Caki2 (cell line): ENCODE measurements around the gene NOP53. TPM values are rescaled to one million over a fixed set of nuclear protein-coding genes. Genes with fewer than 3 reads are reported as not detected.
"Not testable (repeated sequence)": the region's sequence is repeated elsewhere in the genome, so short reads cannot be mapped to it uniquely, and the experiment has no call there.

Source experiments
- DNase-seq: peaks from one replicate; pipeline ENCODE4 v3.0.0-alpha.2; 2015; ENCODE audit warnings: low read depth
- in situ Hi-C: cut with HindIII; loops from 2 replicates; pipeline ENCODE4 v1.10.0; 2016; ENCODE audit warnings: low sequenced_read_pairs, low pct_unique_long_range_greater_than_20kb, mixed read lengths
- total RNA-seq: library from RNA; depleted of rRNA; stranded (reverse); fragments of >200 nt; shearing (Covaris generic); gene quantifications from 2 replicates; pipeline ENCODE4 v1.2.3, GENCODE V29; 2014; ENCODE audit warnings: low replicate concordance

Gene NOP53
- total RNA-seq, 1 experiment from 2014 or later: 535 TPM

DNA sequence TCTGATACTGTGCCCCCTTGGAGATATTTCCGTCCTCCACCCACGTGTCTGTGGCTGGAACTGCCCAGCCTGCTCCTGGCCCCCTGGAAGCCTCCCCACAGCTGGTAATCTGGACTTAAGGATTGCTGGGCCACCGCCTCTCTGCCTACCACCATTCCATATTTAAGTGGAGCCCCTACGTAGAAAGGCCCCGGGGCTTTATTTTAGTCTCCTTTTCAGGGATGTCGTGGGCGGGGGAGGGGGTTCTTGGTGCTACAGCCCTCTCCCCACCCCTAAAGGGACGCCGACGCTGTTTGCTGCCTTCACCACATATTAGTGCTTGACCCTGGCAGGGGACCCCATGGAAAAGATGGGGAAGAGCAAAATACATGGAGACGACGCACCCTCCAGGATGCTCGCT, 2.7 kb upstream of the NOP53 start:
- in situ Hi-C loops: no loop called here
- no peak for DNase-seq

DNA sequence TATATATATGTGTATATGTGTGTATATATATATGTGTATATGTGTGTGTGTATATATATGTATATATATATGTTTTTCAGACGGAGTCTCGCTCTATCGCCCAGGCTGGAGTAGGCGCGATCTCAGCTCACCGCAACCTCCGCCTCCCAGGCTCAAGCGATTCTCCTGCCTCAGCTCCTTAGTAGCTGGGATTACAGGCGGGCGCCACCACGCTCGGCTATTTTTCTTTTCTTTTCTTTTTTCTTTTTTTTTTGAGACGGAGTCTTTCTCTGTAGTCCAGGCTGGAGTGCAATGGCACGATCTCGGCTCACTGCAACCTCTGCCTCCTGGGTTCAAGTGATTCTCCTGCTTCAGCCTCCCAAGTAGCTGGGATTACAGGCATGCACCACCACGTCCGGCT, 783 bp downstream of the NOP53 start:
- DNase-seq, in situ Hi-C loops: not testable (repeated sequence)

DNA sequence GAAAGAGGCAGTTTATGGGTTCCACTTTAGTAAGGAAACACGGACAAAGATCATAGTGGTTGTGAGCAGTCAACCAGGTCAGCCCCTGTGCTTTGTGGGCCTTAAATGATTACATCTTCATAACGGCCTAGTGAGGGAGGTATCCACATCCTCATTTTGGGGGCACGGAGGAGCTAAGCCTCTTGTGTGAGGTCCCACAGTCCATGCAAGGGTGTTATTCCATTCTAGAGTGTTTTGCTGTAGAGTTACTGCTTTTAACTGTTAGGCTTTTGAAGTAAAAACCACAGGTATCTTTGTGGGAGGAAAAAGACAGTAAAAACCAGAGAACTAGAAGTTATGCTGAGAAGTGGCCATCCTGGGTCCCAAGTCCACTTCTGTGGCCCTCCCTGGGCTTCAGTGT, 4.0 kb downstream of the NOP53 start:
- DNase-seq: no peak
- in situ Hi-C loops: no loop called here

DNA sequence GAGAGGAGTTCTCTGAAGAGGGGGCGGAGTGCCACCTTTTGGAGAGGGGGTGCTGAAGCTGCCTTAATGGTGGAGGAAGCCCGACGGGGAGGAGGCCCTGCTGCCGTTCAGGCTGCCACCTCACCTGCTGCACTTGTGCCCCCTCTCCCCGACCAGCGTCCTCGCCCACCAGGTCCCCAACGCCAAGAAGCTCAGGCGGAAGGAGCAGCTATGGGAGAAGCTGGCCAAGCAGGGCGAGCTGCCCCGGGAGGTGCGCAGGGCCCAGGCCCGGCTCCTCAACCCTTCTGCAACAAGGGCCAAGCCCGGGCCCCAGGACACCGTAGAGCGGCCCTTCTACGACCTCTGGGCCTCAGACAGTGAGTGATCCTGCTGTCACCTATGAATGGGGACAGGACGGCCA, 5.4 kb downstream of the NOP53 start:
- in situ Hi-C loops: no loop called here
- no peak for DNase-seq

DNA sequence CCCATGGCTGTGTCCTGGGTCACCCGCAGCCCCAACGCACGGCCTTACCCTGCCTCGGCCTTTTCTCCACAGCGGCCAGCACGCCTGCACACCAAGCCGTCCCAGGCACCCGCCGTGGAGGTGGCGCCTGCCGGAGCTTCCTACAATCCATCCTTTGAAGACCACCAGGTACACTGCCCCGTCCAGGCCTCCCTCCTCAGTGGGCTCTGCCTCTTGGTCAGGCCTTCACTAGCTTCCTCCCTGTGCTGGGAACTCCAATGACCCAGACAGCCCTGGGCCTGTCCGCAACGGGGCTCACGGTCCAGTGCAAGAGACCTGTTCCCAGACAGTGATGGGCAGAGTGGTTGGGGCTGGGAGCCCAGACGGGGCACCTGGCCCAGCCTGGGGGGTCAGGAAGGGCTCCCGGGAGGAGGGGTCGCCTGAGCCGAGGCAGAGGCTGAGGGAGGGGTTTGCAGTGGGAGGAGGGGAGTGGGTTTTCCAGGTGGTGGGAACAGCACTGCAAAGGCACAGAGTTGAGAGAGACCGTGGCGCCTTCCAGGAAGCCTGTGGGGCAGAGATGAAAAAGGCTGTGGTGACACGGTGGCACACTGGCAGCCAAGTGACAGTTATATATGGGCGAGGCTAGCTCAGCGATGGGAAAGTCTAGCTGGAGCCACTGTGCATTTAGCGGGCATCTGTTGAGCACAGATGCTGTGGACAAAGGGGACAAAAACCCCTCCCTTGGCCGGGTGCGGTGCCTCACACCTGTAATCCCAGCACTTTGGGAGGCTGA, 7.3 kb downstream of the NOP53 start:
- in situ Hi-C loops: no loop called here
- no peak for DNase-seq

- in situ Hi-C loops: no loop called here
- no peak for DNase-seq
Observed at GRCh38 chr19:47754206-47755064, 9.1 kb downstream of the NOP53 start.

- in situ Hi-C loops: no loop called here
- no peak for DNase-seq
Observed at GRCh38 chr19:47755065-47755761, 9.9 kb downstream of the NOP53 start.

GRCh38 chr19:47755762-47756626, 10.6 kb downstream of the NOP53 start:
- in situ Hi-C loops: no loop called here
- DNase-seq: no peak

DNA sequence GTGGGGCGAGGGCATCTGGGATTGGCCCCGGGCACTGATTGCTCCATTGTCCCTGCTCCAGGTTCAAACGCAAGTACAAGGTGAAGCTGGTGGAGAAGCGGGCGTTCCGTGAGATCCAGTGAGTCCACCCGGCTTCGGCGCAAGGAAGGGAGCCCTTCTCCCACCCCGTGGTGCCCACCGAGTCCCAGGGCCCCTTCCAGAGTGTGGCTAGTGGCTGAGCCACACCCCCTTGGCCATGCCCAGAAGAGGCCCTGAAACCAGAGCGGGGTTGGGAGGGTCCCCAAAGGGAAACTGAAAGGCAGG, 11.2 kb downstream of the NOP53 start:
- DNase-seq: no peak
- in situ Hi-C loops: no loop called here

- DNase-seq: no peak
- in situ Hi-C loops: no loop called here
Observed at GRCh38 chr19:47756953-47757608, 11.7 kb downstream of the NOP53 start.

DNA sequence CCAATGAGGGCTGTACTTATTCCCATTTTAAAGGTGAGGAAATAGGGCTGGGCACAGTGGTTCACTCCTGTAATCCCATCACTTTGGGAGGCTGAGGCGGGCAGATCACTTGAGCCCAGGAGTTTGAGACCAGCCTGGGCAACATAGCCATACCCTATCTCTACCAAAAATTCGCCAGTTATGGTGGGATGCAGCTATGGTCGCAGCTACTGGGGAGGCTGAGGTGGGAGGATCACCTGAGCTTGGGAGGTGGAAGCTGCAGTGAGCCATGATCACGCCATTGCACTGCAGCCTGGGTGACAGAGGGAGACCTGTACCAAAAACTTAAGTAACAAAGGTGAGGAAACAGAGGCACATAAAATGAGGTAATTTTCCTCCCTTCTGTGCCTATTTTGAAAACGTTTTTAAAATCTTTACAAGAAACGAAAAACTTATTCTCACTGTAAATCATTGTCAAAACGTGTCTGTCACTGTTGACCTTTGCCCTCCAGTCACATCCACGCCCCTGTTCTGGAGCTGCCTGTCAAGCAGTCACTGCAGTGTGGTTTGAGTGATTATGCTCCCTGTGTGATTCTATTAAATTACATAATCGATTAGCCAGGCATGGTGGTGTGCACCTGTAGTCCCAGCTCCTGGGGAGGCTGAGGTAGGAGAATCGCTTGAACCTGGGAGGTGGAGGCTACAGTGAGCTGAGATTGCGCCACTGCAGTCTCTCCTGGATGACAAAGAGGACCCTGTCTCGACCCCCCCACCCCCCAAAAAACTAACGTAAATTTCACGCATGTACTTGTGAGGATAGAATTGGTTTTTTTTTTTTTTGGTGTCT, 12.5 kb downstream of the NOP53 start:
- no peak for DNase-seq
- in situ Hi-C loops: no loop called here

- no peak for DNase-seq
- in situ Hi-C loops: no loop called here
Observed at GRCh38 chr19:47758443-47758804, 13.1 kb downstream of the NOP53 start.

DNA sequence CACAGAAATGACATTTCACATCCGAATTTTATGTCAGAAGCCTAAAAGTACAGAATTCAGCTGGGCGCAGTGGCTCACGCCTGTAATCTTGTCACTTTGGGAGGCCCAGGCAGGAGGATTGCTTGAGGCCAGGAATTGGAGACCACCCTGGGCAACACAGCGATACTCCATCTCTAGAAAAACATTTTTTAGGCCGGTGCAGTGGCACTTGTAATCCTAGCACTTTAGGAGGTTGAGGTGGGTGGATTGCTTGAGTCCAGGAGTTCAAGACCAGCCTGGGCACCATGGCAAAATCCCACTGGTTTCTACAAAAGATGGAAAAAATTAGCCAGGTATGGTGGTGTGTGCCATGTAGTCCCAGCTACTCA, 15.3 kb downstream of the NOP53 start:
- no peak for DNase-seq
- in situ Hi-C loops: no loop called here

DNA sequence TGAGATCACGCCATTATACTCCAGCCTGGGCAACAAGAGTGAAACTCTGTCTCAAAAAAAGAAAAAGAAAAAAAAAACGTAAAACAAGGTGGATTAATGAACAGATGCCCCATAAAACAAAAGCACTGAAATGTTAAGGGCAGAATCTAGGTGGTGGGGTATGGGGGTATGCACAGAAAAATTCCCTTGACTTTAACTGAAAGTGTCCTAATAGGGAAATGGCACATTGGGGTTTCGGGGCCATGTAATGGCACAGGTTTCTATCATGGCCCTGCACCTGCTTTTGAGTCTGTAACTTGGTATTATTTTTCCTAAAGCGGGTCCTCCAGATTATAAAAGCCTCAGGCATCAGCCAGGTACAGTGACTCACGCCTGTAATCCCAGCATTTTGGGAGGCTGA, 16.2 kb downstream of the NOP53 start:
- DNase-seq: no peak
- in situ Hi-C loops: no loop called here

DNA sequence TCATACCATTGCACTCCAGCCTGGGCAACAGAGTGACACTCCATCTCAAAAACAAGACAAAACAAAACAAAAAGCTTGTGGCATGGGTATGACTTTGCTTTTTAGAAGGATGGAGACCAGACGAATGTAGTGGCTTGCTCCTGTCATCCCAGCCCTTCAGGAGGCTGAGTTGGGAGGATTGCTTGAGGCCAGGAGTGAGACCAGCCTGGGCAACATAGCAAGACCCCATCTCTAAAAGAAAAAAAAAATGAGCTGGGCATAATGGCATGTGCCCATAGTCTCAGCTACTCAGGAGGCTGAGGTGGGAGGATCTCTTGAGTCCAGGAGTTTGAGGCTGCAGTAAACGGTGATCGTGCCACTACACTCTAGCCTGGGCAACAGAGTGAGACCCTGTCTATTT, 16.8 kb downstream of the NOP53 start:
- no peak for DNase-seq
- in situ Hi-C loops: no loop called here

DNA sequence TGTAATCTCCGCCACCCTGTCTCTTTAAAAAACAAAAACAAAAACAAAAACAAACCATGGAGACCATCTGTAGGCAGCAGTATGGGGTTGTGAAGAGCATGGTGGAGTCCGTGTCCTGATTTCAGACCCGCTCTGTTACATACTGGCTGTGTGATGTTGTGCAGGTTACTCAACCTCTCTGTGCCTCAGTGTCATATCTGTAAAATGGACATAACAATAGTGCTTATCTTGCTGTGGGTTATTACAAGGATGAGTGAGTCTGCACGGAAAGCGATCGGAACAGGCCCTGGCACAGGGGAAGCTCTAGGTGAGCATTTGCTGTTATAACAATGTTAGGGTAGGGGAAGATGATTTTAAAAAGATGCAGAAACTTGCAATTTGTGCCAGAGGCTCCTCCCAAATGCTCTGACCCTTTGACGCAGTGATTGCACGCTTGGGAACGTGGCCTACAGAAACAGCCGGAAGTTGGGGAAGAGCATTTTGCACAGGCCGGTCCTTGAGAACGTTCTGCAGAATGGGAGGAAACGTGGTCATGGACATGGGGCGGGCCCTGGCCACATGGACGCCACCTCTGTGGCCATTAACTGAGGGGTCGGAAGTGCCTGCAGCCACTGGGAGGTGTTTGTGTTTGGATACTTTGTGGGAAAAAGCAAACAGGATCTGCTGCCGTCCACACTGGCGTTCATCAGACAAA, 17.4 kb downstream of the NOP53 start:
- in situ Hi-C loops: no loop called here
- DNase-seq: no peak

DNA sequence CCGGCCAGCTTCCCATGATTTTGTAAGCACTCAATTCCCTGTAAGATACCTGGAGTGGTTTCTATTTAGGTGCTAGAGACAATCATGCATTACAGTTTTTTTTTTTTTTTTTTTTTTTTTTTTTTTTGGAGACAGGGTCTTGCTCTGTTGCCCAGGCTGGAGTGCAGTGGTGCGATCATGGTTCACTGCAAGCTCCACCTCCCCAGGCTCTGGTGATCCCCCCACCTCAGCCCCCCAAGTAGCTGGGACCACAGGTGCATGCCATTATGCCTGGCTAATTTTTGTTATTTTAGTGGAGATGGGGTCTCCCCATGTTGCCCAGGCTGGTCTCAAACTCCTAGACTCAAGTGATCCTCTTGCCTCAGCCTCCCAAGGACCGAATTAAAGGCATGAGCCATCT, 19.4 kb downstream of the NOP53 start:
- DNase-seq, in situ Hi-C loops: not testable (repeated sequence)
